SJCRH30 (cell line): ENCODE data around the gene DSCAM. TPM values are rescaled to one million over a fixed set of nuclear protein-coding genes. Genes with fewer than 3 reads are reported as not detected.
"Not testable (repeated sequence)": the region's sequence is repeated elsewhere in the genome, so short reads cannot be mapped to it uniquely, and the experiment has no call there.

ENCODE experiments used
- DNase-seq, 2 experiments: peaks; one replicate each; pipeline ENCODE4 v3.0.0-alpha.2; 2015 to 2020
- H3K27ac ChIP-seq: fragments of 250-450 bp; sonication (Bioruptor Pico); 2 replicates; pipeline ENCODE4 v1.5.1; 2020; ENCODE audit warnings: mild to moderate bottlenecking, moderate library complexity
- H3K27me3 ChIP-seq: fragments of 250-450 bp; sonication (Bioruptor Pico); 2 replicates; pipeline ENCODE4 v1.5.1; 2020; ENCODE audit warnings: mild to moderate bottlenecking, moderate library complexity
- H3K36me3 ChIP-seq: fragments of 250-450 bp; sonication (Bioruptor Pico); 2 replicates; pipeline ENCODE4 v1.5.1; 2020; ENCODE audit warnings: mild to moderate bottlenecking, moderate library complexity
- H3K4me1 ChIP-seq: fragments of 250-450 bp; sonication (Bioruptor Pico); 2 replicates; pipeline ENCODE4 v1.5.1; 2020; ENCODE audit warnings: mild to moderate bottlenecking, moderate library complexity
- H3K4me3 ChIP-seq: fragments of 250-450 bp; sonication (Bioruptor Pico); 2 replicates; pipeline ENCODE4 v1.5.1; 2020; ENCODE audit warnings: mild to moderate bottlenecking, moderate library complexity
- H3K9me3 ChIP-seq: fragments of 250-450 bp; sonication (Bioruptor Pico); replicated peaks from 2 replicates; pipeline ENCODE4 v1.5.1; 2020; ENCODE audit warnings: mild to moderate bottlenecking, moderate library complexity
- total RNA-seq: library from RNA; depleted of rRNA; stranded (reverse); fragments of >200 nt; shearing (Covaris generic); gene quantifications from 2 replicates; pipeline ENCODE4 v1.2.3, GENCODE V29; 2014

Gene DSCAM
- total RNA-seq, 1 experiment from 2014 or later = 0.02 TPM

- Histone ChIP-seq H3K4me1 (no peaks in the 10 kb centered on the region), H3K27me3 (no peaks in the 10 kb centered on the region; the same call in 1 of the 2 replicates), H3K9me3 (no peaks in the 10 kb centered on the region; the same call in 1 of the 2 replicates), H3K4me3 (no peak overlapping the region), H3K36me3 (no peaks in the 10 kb centered on the region), H3K27ac (no peak overlapping the region)
- no peak for DNase-seq
These were observed 365.2 kb downstream of the DSCAM start for GRCh38 chr21:40481764-40482163.

GRCh38 chr21:40474513-40474912 is 372.4 kb downstream of the DSCAM start:
- H3K4me3 ChIP-seq = no peak overlapping the region
- DNase-seq = no peak
- no peaks in the 10 kb centered on the region for H3K9me3 ChIP-seq
- H3K27me3 ChIP-seq = no peaks in the 10 kb centered on the region; the same call in 1 of the 2 replicates
- no peak overlapping the region for H3K27ac ChIP-seq
- H3K4me1 ChIP-seq = no peaks in the 10 kb centered on the region
- H3K36me3 ChIP-seq = no peaks in the 10 kb centered on the region

- Histone ChIP-seq H3K9me3 (no peaks in the 10 kb centered on the region), H3K27ac (no peak overlapping the region), H3K27me3 (no peaks in the 10 kb centered on the region), H3K4me3 (no peak overlapping the region), H3K36me3 (no peaks in the 10 kb centered on the region), H3K4me1 (no peaks in the 10 kb centered on the region)
- no peak for DNase-seq
These were observed 374.9 kb downstream of the DSCAM start for GRCh38 chr21:40472013-40472412.

- Histone ChIP-seq H3K4me3 (no peak overlapping the region), H3K27ac (no peak overlapping the region), H3K9me3 (no peaks in the 10 kb centered on the region), H3K4me1 (no peaks in the 10 kb centered on the region), H3K36me3 (no peaks in the 10 kb centered on the region), H3K27me3 (no peaks in the 10 kb centered on the region)
- DNase-seq = no peak
These were observed 375.9 kb downstream of the DSCAM start for GRCh38 chr21:40471103-40471502.

GRCh38 chr21:40466893-40467483 is 380.0 kb downstream of the DSCAM start:
- Histone ChIP-seq H3K4me1 (no peaks in the 10 kb centered on the region), H3K36me3 (no peaks in the 10 kb centered on the region), H3K4me3 (no peak overlapping the region), H3K27me3 (no peaks in the 10 kb centered on the region; the same call in 1 of the 2 replicates), H3K9me3 (no peaks in the 10 kb centered on the region), H3K27ac (no peak overlapping the region)
- DNase-seq = peak in 1 of 2 experiments; percentile 26

GRCh38 chr21:40465382-40465781 is 381.6 kb downstream of the DSCAM start:
- H3K9me3 ChIP-seq = no peaks in the 10 kb centered on the region
- no peak overlapping the region for H3K4me3 ChIP-seq
- DNase-seq = no peak
- H3K36me3 ChIP-seq = no peaks in the 10 kb centered on the region
- H3K4me1 ChIP-seq = no peaks in the 10 kb centered on the region
- H3K27ac ChIP-seq = no peak overlapping the region
- no peaks in the 10 kb centered on the region; the same call in none of the 2 replicates for H3K27me3 ChIP-seq

- H3K36me3 ChIP-seq = no peaks in the 10 kb centered on the region
- no peaks in the 10 kb centered on the region for H3K4me1 ChIP-seq
- H3K9me3 ChIP-seq = no peaks in the 10 kb centered on the region
- no peak for DNase-seq
- H3K27ac ChIP-seq = no peak overlapping the region
- H3K27me3 ChIP-seq = peaks cover 3% of the 10 kb centered on the region
- no peak overlapping the region for H3K4me3 ChIP-seq
These were observed 383.8 kb downstream of the DSCAM start for GRCh38 chr21:40463176-40463575.

GRCh38 chr21:40461008-40461407 is 385.9 kb downstream of the DSCAM start:
- H3K27ac ChIP-seq = no peak overlapping the region
- H3K4me3 ChIP-seq = no peak overlapping the region
- no peaks in the 10 kb centered on the region for H3K4me1 ChIP-seq
- H3K9me3 ChIP-seq = no peaks in the 10 kb centered on the region
- no peaks in the 10 kb centered on the region for H3K36me3 ChIP-seq
- DNase-seq = no peak
- peaks cover 3% of the 10 kb centered on the region for H3K27me3 ChIP-seq

GRCh38 chr21:40457741-40458140 is 389.2 kb downstream of the DSCAM start:
- Histone ChIP-seq H3K27ac (no peak overlapping the region), H3K4me1 (no peaks in the 10 kb centered on the region), H3K9me3 (no peaks in the 10 kb centered on the region), H3K36me3 (no peaks in the 10 kb centered on the region), H3K27me3 (peaks cover 3% of the 10 kb centered on the region), H3K4me3 (no peak overlapping the region)
- DNase-seq = no peak

GRCh38 chr21:40454057-40454456 is 392.9 kb downstream of the DSCAM start:
- no peak for DNase-seq

GRCh38 chr21:40453183-40453582 is 393.8 kb downstream of the DSCAM start:
- no peak for DNase-seq
- no peak overlapping the region for H3K27ac ChIP-seq
- H3K4me3 ChIP-seq = no peak overlapping the region
- H3K4me1 ChIP-seq = no peaks in the 10 kb centered on the region
- H3K36me3 ChIP-seq = no peaks in the 10 kb centered on the region
- H3K27me3 ChIP-seq = no peaks in the 10 kb centered on the region
- H3K9me3 ChIP-seq = no peaks in the 10 kb centered on the region

More at GRCh38 chr21:40454057-40454456, 392.9 kb downstream of the DSCAM start:
- Histone ChIP-seq H3K4me3 (no peak overlapping the region), H3K27ac (no peak overlapping the region), H3K36me3 (no peaks in the 10 kb centered on the region), H3K27me3 (no peaks in the 10 kb centered on the region), H3K4me1 (no peaks in the 10 kb centered on the region), H3K9me3 (no peaks in the 10 kb centered on the region)

GRCh38 chr21:40452548-40452947 is 394.4 kb downstream of the DSCAM start:
- no peaks in the 10 kb centered on the region for H3K4me1 ChIP-seq
- H3K36me3 ChIP-seq = no peaks in the 10 kb centered on the region
- no peaks in the 10 kb centered on the region for H3K9me3 ChIP-seq
- no peaks in the 10 kb centered on the region for H3K27me3 ChIP-seq
- H3K27ac ChIP-seq = no peak overlapping the region
- DNase-seq = no peak
- no peak overlapping the region for H3K4me3 ChIP-seq

- Histone ChIP-seq H3K4me1 (no peaks in the 10 kb centered on the region), H3K36me3 (no peaks in the 10 kb centered on the region), H3K27me3 (no peaks in the 10 kb centered on the region), H3K27ac (no peak overlapping the region), H3K4me3 (no peak overlapping the region), H3K9me3 (no peaks in the 10 kb centered on the region)
- DNase-seq = no peak
These were observed 399.9 kb downstream of the DSCAM start for GRCh38 chr21:40447016-40447415.

- DNase-seq = no peak
- no peaks in the 10 kb centered on the region for H3K9me3 ChIP-seq
- no peak overlapping the region for H3K4me3 ChIP-seq
- H3K27ac ChIP-seq = no peak overlapping the region
- no peaks in the 10 kb centered on the region for H3K27me3 ChIP-seq
- no peaks in the 10 kb centered on the region for H3K36me3 ChIP-seq
- no peaks in the 10 kb centered on the region for H3K4me1 ChIP-seq
These were observed 401.5 kb downstream of the DSCAM start for GRCh38 chr21:40445349-40445921.

- H3K27ac ChIP-seq, H3K36me3 ChIP-seq, H3K4me3 ChIP-seq, H3K4me1 ChIP-seq, H3K9me3 ChIP-seq, DNase-seq, H3K27me3 ChIP-seq: not testable (repeated sequence)
These were observed 407.4 kb downstream of the DSCAM start for GRCh38 chr21:40439581-40439980.

GRCh38 chr21:40438616-40439015 is 408.3 kb downstream of the DSCAM start:
- Histone ChIP-seq H3K27ac (no peak overlapping the region), H3K9me3 (no peaks in the 10 kb centered on the region), H3K4me3 (no peak overlapping the region), H3K27me3 (no peaks in the 10 kb centered on the region), H3K4me1 (no peaks in the 10 kb centered on the region), H3K36me3 (no peaks in the 10 kb centered on the region)
- DNase-seq = no peak
